Trophoblast cell (in vitro differentiated cells and primary cell): ENCODE data around the gene HIVEP1.

Experiments used
- DNase-seq, 2 donors: peaks; one replicate each; pipeline ENCODE4 v3.0.0-alpha.2; 2016
- H2AFZ ChIP-seq: 2 replicates; pipeline ENCODE4 v1.6.1; 2013; ENCODE audit warnings: low read length, moderate library complexity, mild to moderate bottlenecking; ENCODE audit not compliant: insufficient read depth, poor library complexity
- H2AK5ac ChIP-seq: 2 replicates; pipeline ENCODE4 v1.6.1; 2013; ENCODE audit warnings: mild to moderate bottlenecking, low read length
- H2BK120ac ChIP-seq: 2 replicates; pipeline ENCODE4 v1.6.1; 2013; ENCODE audit warnings: low read length, mild to moderate bottlenecking, moderate library complexity; ENCODE audit not compliant: insufficient read depth, poor library complexity
- H2BK12ac ChIP-seq: 2 replicates; pipeline ENCODE4 v1.6.1; 2013; ENCODE audit warnings: mild to moderate bottlenecking, low read length, moderate library complexity
- H2BK5ac ChIP-seq: 2 replicates; pipeline ENCODE4 v1.6.1; 2013; ENCODE audit warnings: low read length, low read depth, moderate library complexity, mild to moderate bottlenecking; ENCODE audit not compliant: poor library complexity
- H3K14ac ChIP-seq: 2 replicates; pipeline ENCODE4 v1.6.1; 2013; ENCODE audit warnings: mild to moderate bottlenecking, low read length
- H3K18ac ChIP-seq: 2 replicates; pipeline ENCODE4 v1.6.1; 2013; ENCODE audit warnings: mild to moderate bottlenecking, low read length
- H3K23ac ChIP-seq: 2 replicates; pipeline ENCODE4 v1.6.1; 2013; ENCODE audit warnings: low read length
- H3K27ac ChIP-seq: 2 replicates; pipeline ENCODE4 v1.5.1; 2013; ENCODE audit warnings: low read depth, mild to moderate bottlenecking, inconsistent platforms, low read length, moderate library complexity
- H3K27me3 ChIP-seq: 2 replicates; pipeline ENCODE4 v1.6.1; 2013; ENCODE audit warnings: inconsistent platforms, mild to moderate bottlenecking, low read length, moderate library complexity; ENCODE audit not compliant: insufficient read depth
- H3K36me3 ChIP-seq, 2 experiments: 1 replicate in 1 of 2; 2 replicates in 1 of 2; pipeline ENCODE4 v1.6.1; 2013; ENCODE audit warnings: low read length in 2 of 2, mild to moderate bottlenecking in 2 of 2, moderate library complexity in 1 of 2; ENCODE audit not compliant: insufficient read depth in 2 of 2, control insufficient read depth in 1 of 2
- H3K4ac ChIP-seq: 2 replicates; pipeline ENCODE4 v1.6.1; 2013; ENCODE audit warnings: low read depth, mild to moderate bottlenecking, low read length, moderate library complexity
- H3K4me1 ChIP-seq, 2 experiments: 1 replicate in 1 of 2; 2 replicates in 1 of 2; pipeline ENCODE4 v1.6.1; 2013; ENCODE audit warnings: low read length in 2 of 2, mild to moderate bottlenecking in 2 of 2, moderate library complexity in 1 of 2; ENCODE audit not compliant: insufficient read depth in 2 of 2, control insufficient read depth in 1 of 2
- H3K4me2 ChIP-seq: 2 replicates; pipeline ENCODE4 v1.6.1; 2013; ENCODE audit warnings: inconsistent platforms, mild to moderate bottlenecking, low read length, moderate library complexity
- H3K4me3 ChIP-seq: 2 replicates; pipeline ENCODE4 v1.5.1; 2013; ENCODE audit warnings: mild to moderate bottlenecking, low read depth, low read length, inconsistent platforms
- H3K79me1 ChIP-seq: one replicate; pipeline ENCODE4 v1.6.1; 2013; ENCODE audit warnings: low read length
- H3K79me2 ChIP-seq: 2 replicates; pipeline ENCODE4 v1.6.1; 2013; ENCODE audit warnings: low read length, mild to moderate bottlenecking; ENCODE audit not compliant: control insufficient read depth, insufficient read depth, poor library complexity
- H3K9ac ChIP-seq: 2 replicates; pipeline ENCODE4 v1.6.1; 2013; ENCODE audit warnings: mild to moderate bottlenecking, low read length
- H3K9me3 ChIP-seq: 2 replicates; pipeline ENCODE4 v1.6.1; 2013; ENCODE audit warnings: low read depth, mild to moderate bottlenecking, control low read depth, inconsistent platforms, low read length; ENCODE audit not compliant: insufficient read depth
- H4K12ac ChIP-seq: 2 replicates; pipeline ENCODE4 v1.6.1; 2013; ENCODE audit warnings: low read depth, mild to moderate bottlenecking, low read length, moderate library complexity
- H4K8ac ChIP-seq: 2 replicates; pipeline ENCODE4 v1.6.1; 2013; ENCODE audit warnings: low read depth, mild to moderate bottlenecking, low read length, moderate library complexity
- H4K91ac ChIP-seq: one replicate; pipeline ENCODE4 v1.6.1; 2013; ENCODE audit warnings: low read depth, mild to moderate bottlenecking, low read length, moderate library complexity
- WGBS: extraction: QIAGEN DNeasy Blood & Tissue Kit; methylation state at CpG from one replicate; pipeline ENCODE4 v1.1.7; 2013; ENCODE audit warnings: missing lambda C conversion rate; ENCODE audit not compliant: insufficient read length, insufficient coverage; ENCODE audit errors: extremely low coverage; 5-methylcytosine and 5-hydroxymethylcytosine counted together

The HIVEP1 gene

GRCh38 chr6:12065321-12066140 is 53.4 kb downstream of the HIVEP1 start:
- Histone ChIP-seq H4K91ac (no peak overlapping the region), H3K79me2 (no peaks in the 10 kb centered on the region), H3K4me3 (no peak overlapping the region), H3K9me3 (no peaks in the 10 kb centered on the region), H3K4me2 (no peak overlapping the region), H2AK5ac (no peak overlapping the region), H3K23ac (no peak overlapping the region), H4K8ac (no peak overlapping the region), H2BK12ac (no peak overlapping the region), H3K18ac (no peak overlapping the region), H3K14ac (no peak overlapping the region), H2BK5ac (no peak overlapping the region), H3K4ac (no peak overlapping the region), H2BK120ac (no peak overlapping the region), H3K9ac (no peak overlapping the region), H3K36me3 (no peaks in the 10 kb centered on the region), H3K4me1 (no peaks in the 10 kb centered on the region), H2AFZ (peak overlapping the region; percentile 35), H3K27ac (no peak overlapping the region), H3K79me1 (no peaks in the 10 kb centered on the region), H4K12ac (no peak overlapping the region), H3K27me3 (no peaks in the 10 kb centered on the region)
- no CpG with 5 or more reads among the region's 8 CpGs for WGBS
- no peak for DNase-seq

GRCh38 chr6:12066297-12066696 is 54.2 kb downstream of the HIVEP1 start:
- no peak overlapping the region for H3K4ac ChIP-seq
- no peak overlapping the region for H4K8ac ChIP-seq
- no peak overlapping the region for H3K18ac ChIP-seq
- no peak overlapping the region for H3K9ac ChIP-seq
- no peaks in the 10 kb centered on the region for H3K9me3 ChIP-seq
- no peaks in the 10 kb centered on the region for H3K27me3 ChIP-seq
- no peak overlapping the region for H2BK120ac ChIP-seq
- no peak overlapping the region for H4K12ac ChIP-seq
- H2BK5ac ChIP-seq, result no peak overlapping the region
- no peaks in the 10 kb centered on the region for H3K4me1 ChIP-seq
- no peak overlapping the region for H3K4me3 ChIP-seq
- H3K4me2 ChIP-seq, result no peak overlapping the region
- H3K36me3 ChIP-seq, result no peaks in the 10 kb centered on the region
- DNase-seq, result no peak
- H3K14ac ChIP-seq, result no peak overlapping the region
- no peak overlapping the region for H3K27ac ChIP-seq
- no peaks in the 10 kb centered on the region for H3K79me1 ChIP-seq
- H3K79me2 ChIP-seq, result no peaks in the 10 kb centered on the region
- H4K91ac ChIP-seq, result no peak overlapping the region
- H2AK5ac ChIP-seq, result no peak overlapping the region
- H3K23ac ChIP-seq, result no peak overlapping the region
- no peak overlapping the region for H2BK12ac ChIP-seq
- H2AFZ ChIP-seq, result no peak overlapping the region

- Histone ChIP-seq H2AFZ (no peak overlapping the region), H4K12ac (no peak overlapping the region)
- no peak for DNase-seq
These were observed 56.9 kb downstream of the HIVEP1 start for GRCh38 chr6:12068899-12069557.

DNA sequence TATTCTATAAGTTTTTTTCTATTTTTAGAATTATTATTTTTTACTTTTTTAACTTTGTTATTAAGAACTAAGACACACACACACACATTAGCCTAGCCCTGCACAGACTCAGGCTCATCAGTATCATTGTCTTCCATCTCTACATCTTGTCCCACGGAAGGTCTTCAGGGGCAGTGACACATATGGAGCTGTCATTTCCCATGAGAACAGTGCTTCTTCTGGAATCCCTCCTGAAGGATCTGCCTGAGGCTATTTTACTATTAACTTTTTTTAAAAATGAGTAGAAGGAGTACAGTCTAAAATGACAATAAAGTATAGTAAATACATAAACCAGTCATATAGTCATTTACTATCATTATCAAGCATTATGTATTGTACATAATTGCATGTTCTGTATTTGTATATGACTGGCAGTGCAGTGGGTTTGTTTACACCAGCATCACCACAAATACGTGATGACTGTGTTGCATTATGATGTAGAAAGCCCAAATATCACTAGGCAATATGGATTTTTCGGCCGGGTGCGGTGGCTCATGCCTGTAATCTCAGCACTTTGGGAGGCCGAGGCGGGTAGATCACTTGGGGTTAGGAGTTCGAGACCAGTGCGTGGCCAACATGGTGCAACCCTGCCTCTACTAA is 57.9 kb downstream of the HIVEP1 start:
- no peak overlapping the region for H3K4ac ChIP-seq
- no peak overlapping the region for H4K91ac ChIP-seq
- no peaks in the 10 kb centered on the region for H3K36me3 ChIP-seq
- no peak overlapping the region for H4K12ac ChIP-seq
- no peak overlapping the region for H4K8ac ChIP-seq
- H3K9me3 ChIP-seq, result no peaks in the 10 kb centered on the region
- H3K4me1 ChIP-seq, result no peaks in the 10 kb centered on the region
- no peaks in the 10 kb centered on the region for H3K27me3 ChIP-seq
- H3K4me2 ChIP-seq, result no peak overlapping the region
- WGBS, result no CpG with 5 or more reads among the region's 9 CpGs
- no peaks in the 10 kb centered on the region for H3K79me1 ChIP-seq
- H2AK5ac ChIP-seq, result no peak overlapping the region
- no peak overlapping the region for H3K14ac ChIP-seq
- H3K79me2 ChIP-seq, result no peaks in the 10 kb centered on the region
- no peak overlapping the region for H2AFZ ChIP-seq
- H2BK12ac ChIP-seq, result no peak overlapping the region
- DNase-seq, result peak; percentile 33 to 44
- H3K27ac ChIP-seq, result no peak overlapping the region
- no peak overlapping the region for H2BK5ac ChIP-seq
- no peak overlapping the region for H3K9ac ChIP-seq
- H3K23ac ChIP-seq, result no peak overlapping the region
- H3K18ac ChIP-seq, result no peak overlapping the region
- H3K4me3 ChIP-seq, result no peak overlapping the region
- H2BK120ac ChIP-seq, result no peak overlapping the region

More at GRCh38 chr6:12068899-12069557, 56.9 kb downstream of the HIVEP1 start:
- Histone ChIP-seq H2BK5ac (no peak overlapping the region), H2BK120ac (no peak overlapping the region), H4K91ac (no peak overlapping the region), H3K27me3 (no peaks in the 10 kb centered on the region), H3K4ac (no peak overlapping the region), H3K79me2 (no peaks in the 10 kb centered on the region), H3K9me3 (no peaks in the 10 kb centered on the region), H3K9ac (no peak overlapping the region), H3K27ac (no peak overlapping the region), H3K18ac (no peak overlapping the region), H4K8ac (no peak overlapping the region), H3K4me2 (no peak overlapping the region), H3K14ac (no peak overlapping the region), H3K4me1 (no peaks in the 10 kb centered on the region), H3K36me3 (no peaks in the 10 kb centered on the region), H2BK12ac (no peak overlapping the region), H3K23ac (no peak overlapping the region), H3K4me3 (no peak overlapping the region), H3K79me1 (no peaks in the 10 kb centered on the region), H2AK5ac (no peak overlapping the region)
- WGBS, result no CpG with 5 or more reads among the region's 6 CpGs
